HG02678 (cell line): Measurements from ENCODE around the gene NXPE2.
"Not testable (repeated sequence)": the region's sequence is repeated elsewhere in the genome, so short reads cannot be mapped to it uniquely, and the experiment has no call there.

ENCODE experiments used
- ATAC-seq: cut with Tn5 transposase; IDR thresholded peaks from one replicate; pipeline ENCODE4 v1.9.1; 2021; ENCODE audit warnings: mild to moderate bottlenecking, moderate library complexity; ENCODE audit not compliant: unreplicated experiment

Gene NXPE2

GRCh38 chr11:114678125-114679036 is at the start of gene NXPE2:
Gene NXPE2 (plus strand): TSS chr11:114678527. CDS start chr11:114678576, 49 bp downstream.
- no peak for ATAC-seq

- not testable (repeated sequence) for ATAC-seq
Observed at GRCh38 chr11:114631445-114631965, 46.8 kb upstream of the NXPE2 start.

- not testable (repeated sequence) for ATAC-seq
Observed at GRCh38 chr11:114639440-114639839, 38.9 kb upstream of the NXPE2 start.

GRCh38 chr11:114650661-114651060 is 27.7 kb upstream of the NXPE2 start:
- no peak for ATAC-seq

GRCh38 chr11:114651145-114651718 is 27.1 kb upstream of the NXPE2 start:
- ATAC-seq: no peak

GRCh38 chr11:114653148-114653547 is 25.2 kb upstream of the NXPE2 start:
- no peak for ATAC-seq

DNA sequence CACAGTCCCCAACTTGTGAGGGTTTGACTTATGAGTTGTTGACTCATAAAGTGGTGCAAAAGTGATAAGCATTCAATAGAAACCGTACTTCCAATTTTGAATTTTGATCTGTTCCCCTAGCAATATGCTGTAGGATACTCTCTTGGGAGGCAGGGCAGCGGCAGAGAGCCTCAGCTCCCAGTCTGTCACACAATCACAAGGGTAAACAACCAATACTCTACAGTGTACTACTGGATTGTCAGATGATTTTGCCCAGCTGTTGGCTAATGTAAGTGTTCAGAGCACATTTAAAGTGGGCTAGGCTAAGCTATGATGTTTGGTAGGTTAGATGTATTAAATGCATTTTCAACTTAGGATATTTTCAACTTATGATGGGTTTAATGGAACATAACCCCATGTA is 13.7 kb upstream of the NXPE2 start:
- ATAC-seq: no peak

- no peak for ATAC-seq
Observed at GRCh38 chr11:114666760-114667159, 11.6 kb upstream of the NXPE2 start.

GRCh38 chr11:114668109-114668508 is 10.2 kb upstream of the NXPE2 start:
- no peak for ATAC-seq

GRCh38 chr11:114673661-114674060 is 4.7 kb upstream of the NXPE2 start:
- no peak for ATAC-seq

DNA sequence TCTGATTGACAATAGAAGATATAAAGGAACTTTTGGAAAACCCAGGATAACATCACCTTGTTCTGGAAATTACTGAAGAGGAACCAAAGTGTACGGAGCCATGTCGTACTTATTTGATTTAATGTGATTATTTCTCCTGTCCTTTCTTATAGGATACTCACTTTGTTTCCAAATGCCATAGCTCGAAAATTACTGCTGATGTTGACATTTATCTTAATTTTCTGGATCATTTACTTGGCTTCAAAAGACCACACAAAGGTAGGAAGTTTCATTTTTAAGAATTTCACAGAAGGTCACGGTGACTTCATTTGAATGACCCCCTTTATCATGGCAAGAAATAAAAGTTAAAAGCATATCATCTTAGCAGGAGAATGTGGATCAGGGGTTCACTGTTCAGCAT is 1.2 kb downstream of the NXPE2 start:
- no peak for ATAC-seq

GRCh38 chr11:114683007-114683406 is 4.7 kb downstream of the NXPE2 start:
- ATAC-seq: no peak

GRCh38 chr11:114684636-114685035 is 6.3 kb downstream of the NXPE2 start:
- ATAC-seq: no peak

- no peak for ATAC-seq
Observed at GRCh38 chr11:114685097-114685496, 6.8 kb downstream of the NXPE2 start.

DNA sequence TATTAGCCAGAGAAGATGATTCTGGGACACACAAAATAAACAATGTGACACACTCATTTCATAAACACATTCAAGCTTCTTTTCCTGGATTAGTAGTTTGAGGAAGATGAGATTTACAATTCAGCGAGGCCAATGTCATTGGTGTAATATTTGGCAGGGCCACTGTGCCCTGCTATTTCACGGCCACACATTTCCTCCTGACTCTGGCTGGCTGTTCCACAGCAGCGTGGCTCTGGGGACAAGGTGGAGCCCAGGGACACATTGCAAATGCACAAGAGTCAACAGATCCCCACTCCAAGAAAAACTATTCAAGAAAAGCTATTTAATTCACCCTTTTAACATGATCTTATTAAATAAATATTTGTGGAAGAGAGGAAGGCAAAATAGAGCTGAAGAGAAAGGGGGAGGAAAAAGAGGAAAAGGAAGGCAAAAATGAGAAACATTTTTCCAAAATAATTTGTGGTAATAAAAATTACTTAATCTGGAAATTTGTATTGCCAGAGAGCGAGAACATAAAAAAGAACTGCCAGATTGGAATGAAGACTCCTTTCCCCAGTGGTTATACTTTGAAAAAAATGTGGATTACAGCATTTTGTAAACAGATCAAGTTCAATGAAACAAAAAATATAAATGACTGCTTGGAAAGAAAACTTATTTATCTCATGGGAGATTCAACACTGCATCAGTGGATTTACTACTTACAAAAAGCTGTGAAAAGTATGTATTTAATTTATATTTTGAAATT is 27.1 kb downstream of the NXPE2 start:
- ATAC-seq: no peak

GRCh38 chr11:114709960-114710359 is 31.6 kb downstream of the NXPE2 start:
- ATAC-seq: no peak

DNA sequence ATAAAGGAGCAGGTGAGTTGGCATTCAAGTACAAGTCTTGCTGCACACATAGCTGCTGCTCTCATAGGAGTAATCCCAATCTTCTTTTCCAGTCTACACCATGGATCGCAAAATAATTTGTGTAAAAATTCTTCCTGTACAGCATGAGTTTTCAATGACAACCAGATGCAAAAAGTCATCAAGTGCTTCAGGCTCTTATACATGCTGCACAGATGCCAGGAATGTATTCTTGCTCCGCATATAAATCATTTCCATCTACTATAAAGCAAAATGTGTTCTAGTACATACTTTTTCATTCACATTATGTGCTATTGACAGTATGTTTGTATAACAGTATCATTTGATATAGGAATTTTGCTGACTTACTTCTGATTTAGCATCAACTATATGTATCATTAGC is 35.4 kb downstream of the NXPE2 start:
- ATAC-seq: no peak

DNA sequence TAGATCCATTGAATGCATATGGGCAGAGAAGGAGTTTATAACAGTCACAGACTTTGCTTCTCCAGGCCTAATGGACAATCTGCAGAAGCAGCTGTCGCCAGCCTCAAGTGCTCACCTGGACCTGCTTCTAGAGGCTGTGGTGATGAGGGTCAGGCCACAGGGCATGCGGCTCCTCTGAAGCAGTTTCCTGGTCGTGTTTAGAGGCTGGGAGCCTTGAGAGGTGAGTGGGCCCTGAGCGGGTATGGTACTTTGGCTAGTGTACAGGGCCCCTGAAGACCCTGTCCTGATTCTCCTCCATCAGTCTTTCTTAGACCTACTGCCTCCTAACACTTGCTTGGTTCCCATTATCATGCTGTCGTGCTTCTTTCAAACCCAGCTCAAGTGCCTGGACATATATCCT is 41.2 kb downstream of the NXPE2 start:
- no peak for ATAC-seq

GRCh38 chr11:114724916-114725524 is 46.7 kb downstream of the NXPE2 start:
- ATAC-seq: no peak

- no peak for ATAC-seq
Observed at GRCh38 chr11:114725623-114726022, 47.3 kb downstream of the NXPE2 start.

DNA sequence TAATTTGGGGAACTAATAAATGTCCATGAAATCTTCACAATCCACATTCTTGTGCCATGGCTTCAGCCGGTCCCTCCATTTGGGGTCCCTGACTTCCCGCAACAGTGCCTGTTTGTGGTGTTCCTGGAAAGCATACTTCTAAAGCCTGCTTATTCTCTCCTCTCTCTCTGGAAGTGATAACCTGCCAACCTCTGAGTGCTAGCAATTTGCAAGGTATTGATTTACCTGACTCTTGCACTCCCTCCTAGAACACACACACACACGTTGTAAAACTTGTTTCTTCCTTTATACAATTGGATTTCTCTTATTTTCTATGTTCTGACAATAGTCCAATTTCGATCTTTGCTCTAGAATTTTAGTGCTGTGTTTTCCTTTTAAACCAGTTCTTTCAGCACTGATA is 58.5 kb downstream of the NXPE2 start:
- no peak for ATAC-seq
